Astrocyte of the spinal cord (primary cell): Measurements from ENCODE around the gene ATG7.

Experiments
- DNase-seq: peaks from one replicate; pipeline ENCODE4 v3.0.0; 2011; ENCODE audit warnings: low read depth, low spot score
- H3K4me3 ChIP-seq: 2 replicates; pipeline ENCODE4 v1.5.1; 2011; ENCODE audit warnings: low read depth, mild to moderate bottlenecking, low read length, moderate library complexity
- in situ Hi-C: cut with HindIII; loops from 2 replicates; pipeline ENCODE4 v1.10.0; 2017; ENCODE audit warnings: low sequenced_read_pairs
- TF ChIP-seq, protein P1 (sequence below): IDR thresholded peaks from 2 replicates; pipeline ENCODE4 v1.5.1; 2012; ENCODE audit warnings: low read depth, mild to moderate bottlenecking, low read length, inconsistent platforms

The ATG7 gene

GRCh38 chr3:11269007-11269406 lies 3.2 kb upstream of the ATG7 start:
- in situ Hi-C loops, result no loop called here
- no peak overlapping the region for H3K4me3 ChIP-seq
- DNase-seq, result no peak
- TF ChIP-seq, protein P1, sequence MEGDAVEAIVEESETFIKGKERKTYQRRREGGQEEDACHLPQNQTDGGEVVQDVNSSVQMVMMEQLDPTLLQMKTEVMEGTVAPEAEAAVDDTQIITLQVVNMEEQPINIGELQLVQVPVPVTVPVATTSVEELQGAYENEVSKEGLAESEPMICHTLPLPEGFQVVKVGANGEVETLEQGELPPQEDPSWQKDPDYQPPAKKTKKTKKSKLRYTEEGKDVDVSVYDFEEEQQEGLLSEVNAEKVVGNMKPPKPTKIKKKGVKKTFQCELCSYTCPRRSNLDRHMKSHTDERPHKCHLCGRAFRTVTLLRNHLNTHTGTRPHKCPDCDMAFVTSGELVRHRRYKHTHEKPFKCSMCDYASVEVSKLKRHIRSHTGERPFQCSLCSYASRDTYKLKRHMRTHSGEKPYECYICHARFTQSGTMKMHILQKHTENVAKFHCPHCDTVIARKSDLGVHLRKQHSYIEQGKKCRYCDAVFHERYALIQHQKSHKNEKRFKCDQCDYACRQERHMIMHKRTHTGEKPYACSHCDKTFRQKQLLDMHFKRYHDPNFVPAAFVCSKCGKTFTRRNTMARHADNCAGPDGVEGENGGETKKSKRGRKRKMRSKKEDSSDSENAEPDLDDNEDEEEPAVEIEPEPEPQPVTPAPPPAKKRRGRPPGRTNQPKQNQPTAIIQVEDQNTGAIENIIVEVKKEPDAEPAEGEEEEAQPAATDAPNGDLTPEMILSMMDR, result no peak

DNA sequence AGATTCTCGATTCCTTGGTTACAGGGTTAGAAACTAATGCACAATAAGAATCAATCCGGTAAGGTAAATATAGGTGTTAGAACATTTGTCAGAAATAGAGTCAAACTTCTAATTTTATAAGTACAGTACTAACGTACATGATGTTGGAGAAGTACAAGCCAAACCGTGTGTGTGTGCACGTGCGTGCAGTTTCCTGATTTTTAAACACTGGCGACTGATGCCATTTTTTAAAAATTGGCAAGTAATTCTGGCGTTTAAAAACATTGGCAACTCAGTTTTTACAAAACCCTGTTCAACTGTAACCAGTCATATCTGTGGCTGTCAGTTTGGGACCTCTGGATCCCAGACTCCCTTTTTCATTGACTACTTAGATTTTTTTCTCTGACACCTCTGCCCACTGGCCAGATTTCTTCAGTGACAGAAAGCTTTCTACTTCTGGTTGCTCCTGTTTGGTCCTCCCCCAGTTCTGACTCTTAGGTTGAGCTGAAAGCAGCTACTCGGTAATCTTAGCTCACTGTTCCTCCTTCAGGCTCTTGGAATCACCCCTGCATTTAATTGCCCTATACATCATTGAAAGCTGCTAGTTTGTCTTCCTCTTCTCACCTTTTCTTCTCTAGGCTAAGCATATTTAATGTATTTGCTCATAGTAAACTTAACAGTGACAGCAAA lies 843 bp downstream of the ATG7 start:
- in situ Hi-C loops, result no loop called here
- peak overlapping the region; percentile 81 for H3K4me3 ChIP-seq
- TF ChIP-seq, protein P1, result no peak
- DNase-seq, result no peak

DNA sequence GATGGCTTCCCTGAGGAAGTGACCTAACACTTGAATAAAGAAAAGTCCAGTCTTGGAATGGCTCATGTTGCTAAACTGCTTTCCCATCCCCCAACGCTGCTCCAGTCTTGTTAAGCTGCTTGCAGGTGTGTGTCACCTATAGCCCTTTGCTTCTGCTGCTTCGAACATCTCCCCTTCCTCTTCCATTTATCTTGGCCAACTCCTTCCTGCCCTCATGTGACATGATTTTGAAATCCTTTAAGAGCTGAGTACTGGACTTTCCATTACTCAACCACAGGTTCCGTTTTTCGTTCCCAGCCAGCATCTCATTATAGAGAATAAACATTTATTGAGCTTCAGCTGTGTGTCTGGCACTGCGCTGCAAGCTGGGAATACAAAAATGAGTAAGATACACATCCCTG lies 1.7 kb downstream of the ATG7 start:
- DNase-seq, result no peak
- in situ Hi-C loops, result no loop called here

GRCh38 chr3:11274566-11275142 lies 2.5 kb downstream of the ATG7 start:
- no peak overlapping the region for H3K4me3 ChIP-seq
- TF ChIP-seq, protein P1, result no peak
- in situ Hi-C loops, result no loop called here
- DNase-seq, result no peak

More for the DNA sequence above, 1.7 kb downstream of the ATG7 start:
- no peak overlapping the region for H3K4me3 ChIP-seq
- TF ChIP-seq, protein P1, result no peak

GRCh38 chr3:11275926-11276325 lies 3.7 kb downstream of the ATG7 start:
- no peak for DNase-seq
- H3K4me3 ChIP-seq, result no peak overlapping the region
- TF ChIP-seq, protein P1, result no peak
- in situ Hi-C loops, result no loop called here

GRCh38 chr3:11276901-11277300 lies 4.7 kb downstream of the ATG7 start:
- no peak overlapping the region for H3K4me3 ChIP-seq
- in situ Hi-C loops, result no loop called here
- TF ChIP-seq, protein P1, result no peak
- no peak for DNase-seq
